GM19455 (cell line): ENCODE data around the gene DUSP6.

ENCODE experiments used
- ATAC-seq: cut with Tn5 transposase; IDR thresholded peaks from one replicate; pipeline ENCODE4 v1.9.1; 2021; ENCODE audit not compliant: unreplicated experiment

DUSP6 gene, protein sequence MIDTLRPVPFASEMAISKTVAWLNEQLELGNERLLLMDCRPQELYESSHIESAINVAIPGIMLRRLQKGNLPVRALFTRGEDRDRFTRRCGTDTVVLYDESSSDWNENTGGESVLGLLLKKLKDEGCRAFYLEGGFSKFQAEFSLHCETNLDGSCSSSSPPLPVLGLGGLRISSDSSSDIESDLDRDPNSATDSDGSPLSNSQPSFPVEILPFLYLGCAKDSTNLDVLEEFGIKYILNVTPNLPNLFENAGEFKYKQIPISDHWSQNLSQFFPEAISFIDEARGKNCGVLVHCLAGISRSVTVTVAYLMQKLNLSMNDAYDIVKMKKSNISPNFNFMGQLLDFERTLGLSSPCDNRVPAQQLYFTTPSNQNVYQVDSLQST

DNA sequence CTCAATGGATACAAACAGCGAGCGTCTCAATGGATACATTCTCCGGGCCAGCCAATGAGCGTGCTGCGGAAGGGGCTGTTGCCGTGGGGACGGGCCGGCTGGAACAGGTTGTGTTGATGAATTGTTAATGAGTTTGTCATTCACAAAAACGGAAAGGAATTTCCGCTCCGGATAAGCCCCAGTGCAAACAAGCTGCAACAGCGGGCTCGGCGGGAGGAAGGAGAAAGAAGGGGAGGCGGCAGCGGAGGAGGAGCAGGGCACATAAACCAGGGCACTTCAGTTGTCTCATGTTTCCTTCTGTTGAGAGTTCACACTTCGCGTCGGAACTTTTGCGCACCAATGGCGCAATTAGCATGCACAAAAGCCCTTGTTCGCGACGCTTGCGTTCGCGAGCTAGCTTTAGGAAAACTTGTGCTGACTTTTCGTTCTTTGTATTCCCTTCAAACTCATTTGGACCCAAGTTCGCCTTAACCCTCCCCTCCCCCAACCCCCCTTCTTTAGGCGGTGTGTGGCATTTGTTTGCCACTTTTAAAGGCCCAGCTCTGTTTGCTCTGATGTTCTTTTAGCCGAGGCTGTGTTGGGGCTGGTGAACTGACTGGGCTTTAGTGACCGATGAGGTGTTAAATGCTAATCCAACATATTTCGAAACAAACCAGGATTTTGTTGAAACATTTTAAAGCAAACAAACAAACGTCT is at the start of gene DUSP6:
DUSP6 (minus strand) TSS at position 10 of the 696 bp plus-strand sequence. CDS start 462 bp downstream, outside the sequence.
- ATAC-seq = no peak

GRCh38 chr12:89401433-89402058 is 49.2 kb upstream of the DUSP6 start:
- no peak for ATAC-seq

- no peak for ATAC-seq
Observed at GRCh38 chr12:89400415-89400814, 48.1 kb upstream of the DUSP6 start.

- no peak for ATAC-seq
Observed at GRCh38 chr12:89395712-89396111, 43.4 kb upstream of the DUSP6 start.

GRCh38 chr12:89393551-89394121 is 41.3 kb upstream of the DUSP6 start:
- ATAC-seq = no peak

- no peak for ATAC-seq
Observed at GRCh38 chr12:89392391-89392790, 40.1 kb upstream of the DUSP6 start.

- no peak for ATAC-seq
Observed at GRCh38 chr12:89391726-89392336, 39.5 kb upstream of the DUSP6 start.

DNA sequence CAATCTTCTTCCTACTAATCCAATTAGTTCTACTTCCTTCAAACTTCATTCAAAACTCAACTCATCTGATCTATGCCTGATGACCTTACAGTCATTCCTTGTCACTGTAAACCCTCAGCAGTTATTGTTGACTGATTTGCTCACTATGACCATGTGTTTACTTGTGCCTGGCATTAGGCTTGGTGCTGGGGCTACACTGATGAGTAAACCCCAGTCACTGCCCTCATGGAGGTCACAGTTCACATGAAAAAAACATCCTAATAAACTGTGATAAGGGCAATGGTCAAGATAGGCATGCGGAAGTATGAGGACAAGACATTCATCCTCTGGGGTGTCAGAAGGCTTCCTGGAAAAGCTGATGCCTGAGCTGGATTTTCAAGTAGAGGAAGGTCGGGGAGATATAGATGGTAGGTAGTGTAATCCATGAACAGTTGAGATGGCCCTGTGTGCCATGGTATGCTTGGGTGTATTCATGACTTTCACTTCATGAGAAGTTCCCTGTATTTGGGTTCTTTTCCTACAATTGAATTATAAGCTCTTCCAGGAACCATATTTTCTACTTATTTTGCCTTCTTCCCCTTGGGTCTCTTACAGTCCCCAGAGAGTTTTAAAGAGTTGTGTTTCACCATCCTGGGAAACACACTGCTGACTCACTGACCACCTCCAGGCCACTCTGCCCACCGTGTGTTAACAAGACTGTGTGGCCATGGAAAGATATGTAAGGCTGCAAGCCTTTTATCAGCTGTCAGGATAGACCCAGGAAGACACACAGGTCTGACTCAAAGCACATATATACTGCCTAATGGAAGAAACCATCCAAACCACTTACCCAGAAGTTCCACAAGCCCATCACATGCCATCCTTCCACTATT is 38.7 kb upstream of the DUSP6 start:
- no peak for ATAC-seq

- ATAC-seq = no peak
Observed at GRCh38 chr12:89389755-89390661, 37.7 kb upstream of the DUSP6 start.

- ATAC-seq = no peak
Observed at GRCh38 chr12:89386138-89386537, 33.8 kb upstream of the DUSP6 start.

- ATAC-seq = no peak
Observed at GRCh38 chr12:89384807-89385206, 32.5 kb upstream of the DUSP6 start.

DNA sequence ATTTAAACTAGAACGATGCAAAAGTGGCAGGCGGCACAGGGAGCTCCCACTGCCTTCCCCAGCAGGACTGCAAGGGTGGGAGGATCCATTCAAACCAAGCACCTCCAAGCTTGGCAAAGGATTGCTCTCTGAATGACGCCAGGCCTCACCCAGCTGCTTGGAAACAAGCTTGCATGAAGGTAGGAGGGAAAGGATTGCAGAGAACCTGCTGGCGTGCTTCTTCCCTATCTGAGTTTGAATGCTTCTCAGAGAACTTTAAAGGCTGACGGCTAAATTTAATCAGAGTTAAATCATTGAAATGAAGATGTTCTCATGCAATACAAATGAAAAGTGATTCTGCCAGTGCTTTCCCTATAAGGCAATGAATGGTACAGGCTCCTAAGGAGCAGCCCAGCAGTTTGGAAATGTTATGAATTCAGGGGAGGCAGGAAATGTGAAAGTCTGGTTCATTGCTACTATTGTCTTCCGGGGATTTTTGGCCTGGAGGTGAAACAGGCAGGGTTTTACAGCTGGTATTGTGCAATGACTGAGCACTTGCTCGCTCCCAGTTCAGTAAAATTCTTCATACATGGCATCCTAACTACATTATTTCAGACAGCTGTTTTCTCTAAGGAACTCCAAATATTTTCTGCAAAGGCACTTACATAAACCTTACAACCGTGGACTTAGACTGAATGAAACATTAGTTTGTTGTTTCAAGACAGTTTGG is 31.9 kb upstream of the DUSP6 start:
- ATAC-seq = no peak

DNA sequence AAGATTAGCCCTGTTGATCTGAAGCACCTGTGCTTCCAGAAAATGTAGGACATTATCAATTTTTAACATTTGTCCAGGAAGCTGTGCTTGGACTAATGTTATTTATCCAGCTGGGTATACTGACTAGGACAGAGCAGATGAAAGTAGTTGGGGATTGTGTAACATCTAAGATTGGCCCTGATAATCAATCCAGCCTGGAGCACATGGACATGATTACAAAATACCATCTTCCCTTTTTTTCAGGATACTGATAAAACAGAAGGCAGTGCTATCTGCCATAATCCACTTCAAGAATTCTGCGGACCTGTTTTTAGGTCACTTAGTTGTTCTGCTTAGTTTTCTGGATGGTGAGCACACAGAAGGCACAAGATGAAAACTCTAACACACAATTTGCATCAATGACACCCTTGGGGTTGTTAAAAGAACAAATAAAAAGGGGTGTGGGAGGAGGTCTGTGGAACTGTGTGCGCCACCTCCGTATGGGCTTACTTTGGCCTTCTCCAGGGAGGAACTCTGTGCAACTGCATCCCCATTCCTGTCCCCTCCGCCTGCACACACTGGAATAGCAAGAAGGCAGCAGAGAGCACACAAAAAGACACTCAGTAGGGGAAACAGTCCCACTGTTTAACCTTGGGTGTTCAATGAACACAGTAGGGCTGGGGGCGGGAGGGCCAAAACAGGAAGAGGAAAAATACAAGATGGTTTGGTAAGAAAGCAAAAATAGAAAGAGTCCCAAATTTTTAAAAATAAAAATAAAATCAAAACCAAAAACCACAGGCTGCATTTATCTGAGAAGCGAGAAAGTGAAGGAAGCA is 31.1 kb upstream of the DUSP6 start:
- ATAC-seq = no peak

DNA sequence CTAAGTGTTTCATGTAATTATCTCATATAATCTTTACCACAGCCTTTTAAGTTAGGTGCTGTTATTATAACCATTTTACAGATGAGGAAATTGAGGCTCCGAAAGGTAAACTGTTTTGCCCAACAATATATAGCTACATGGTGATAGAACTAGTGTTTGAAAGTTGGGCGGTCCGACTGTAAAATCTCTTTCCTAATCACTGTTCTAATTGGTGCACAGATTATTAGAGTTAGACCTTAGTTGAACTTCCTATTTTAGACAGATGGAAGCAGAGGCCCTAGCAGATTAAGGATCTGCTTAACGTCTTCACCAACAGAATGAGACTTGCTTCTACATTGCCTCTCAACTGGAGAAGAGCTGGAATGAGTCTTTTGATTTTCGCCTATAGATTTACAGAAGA is 30.0 kb upstream of the DUSP6 start:
- no peak for ATAC-seq

DNA sequence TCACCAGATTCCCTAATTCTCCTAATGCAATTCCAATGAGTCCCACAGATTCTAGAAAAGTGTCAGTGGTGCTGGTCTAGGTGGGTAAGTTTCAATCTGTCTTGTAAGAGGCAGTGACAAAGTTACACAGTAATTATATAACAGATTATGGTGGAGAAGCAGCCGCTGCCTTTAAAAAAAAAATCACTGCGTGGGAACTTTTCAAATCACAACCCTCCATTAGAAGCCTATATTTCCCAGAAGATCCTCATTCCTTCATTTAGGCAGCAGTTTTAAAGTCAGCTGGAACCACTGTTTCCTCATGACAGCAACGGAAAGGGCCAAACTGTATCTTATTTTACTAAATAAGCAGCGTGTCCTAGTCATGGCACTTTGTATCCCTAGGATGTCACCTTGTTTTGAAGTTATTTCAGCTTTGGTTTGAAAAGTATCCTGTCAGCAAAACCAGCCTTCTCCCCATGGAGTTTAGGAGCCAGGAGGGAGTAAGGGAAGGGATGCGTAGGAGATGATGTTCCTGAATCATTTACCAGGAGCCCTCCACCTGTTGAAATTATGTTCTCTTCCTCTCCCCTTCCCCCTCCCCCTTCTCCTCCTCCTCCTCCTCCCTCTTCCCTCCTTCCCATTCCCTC is 27.7 kb upstream of the DUSP6 start:
- no peak for ATAC-seq

DNA sequence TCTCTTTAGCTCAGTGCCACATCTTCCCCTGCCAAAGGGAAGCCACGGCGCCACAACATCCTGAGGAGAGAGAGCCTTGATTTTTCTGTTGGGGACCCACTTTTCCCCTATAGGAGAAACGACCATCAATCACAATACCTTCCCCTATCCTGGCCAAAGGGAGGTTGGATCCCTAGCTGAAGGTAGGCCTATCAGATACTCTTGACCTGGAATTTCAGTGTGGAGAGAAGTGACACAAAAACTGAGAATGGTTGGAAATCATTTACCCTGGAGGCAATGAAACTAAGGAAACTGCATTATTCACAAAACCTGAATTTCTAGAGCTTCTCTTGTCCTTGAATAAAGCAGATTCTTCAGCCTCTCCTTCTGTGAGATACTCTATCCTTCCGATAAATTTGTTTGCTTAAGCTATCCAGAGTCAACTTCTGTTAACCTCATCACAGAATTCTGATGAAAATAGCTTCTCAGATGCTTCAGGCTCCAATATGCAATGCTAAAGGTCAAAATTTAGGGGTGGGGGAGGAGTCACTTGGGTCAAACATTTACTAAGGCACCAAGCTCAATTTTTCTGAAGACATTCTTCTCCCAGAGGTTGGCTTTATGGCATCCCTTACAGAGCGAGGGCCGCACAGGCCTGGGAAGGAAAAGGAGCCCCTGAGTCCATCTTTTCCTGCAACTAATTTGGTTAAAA is 27.0 kb upstream of the DUSP6 start:
- ATAC-seq = no peak

- no peak for ATAC-seq
Observed at GRCh38 chr12:89376844-89377243, 24.5 kb upstream of the DUSP6 start.
